HCT116 (cell line): ENCODE measurements around the gene STOX2. TPM values are rescaled to one million over a fixed set of nuclear protein-coding genes. Genes with fewer than 3 reads are reported as not detected.

ENCODE experiments used
- ATAC-seq: fragments of 200-7000 bp; cut with Tn5 transposase; 2 replicates; pipeline ENCODE4 v1.9.1; 2020; ENCODE audit warnings: mild to moderate bottlenecking, moderate library complexity
- BruUV-seq: library from RNA; stranded (reverse); fragments of 400-500 nt; replicated peaks from 2 replicates; lab custom pipeline; 2021; lab: Mats Ljungman, UMichigan
- CTCF ChIA-PET: fragments of 300-600 bp; sonication (Branson Sonifier 250); formaldehyde crosslinking; loops from one replicate; lab custom pipeline; 2021; ENCODE audit warnings: antibody characterized with exemption; lab: Charles Lee
- POLR2A ChIA-PET: fragments of 300-600, 350-600 bp; sonication (Branson Sonifier 250); formaldehyde crosslinking; loops from one replicate; lab custom pipeline; 2021; ENCODE audit warnings: antibody characterized with exemption; lab: Charles Lee
- RAD21 ChIA-PET, 2 experiments: fragments of 300-600 bp; sonication (Branson Sonifier 250); formaldehyde crosslinking; loops; one replicate each; lab custom pipeline; 2023; ENCODE audit warnings: low total read pairs in 2 of 2; ENCODE audit not compliant: uncharacterized antibody in 2 of 2, unreplicated experiment in 2 of 2, low non-redundant PET in 1 of 2; lab: Charles Lee
- DNase-seq: peaks from one replicate; pipeline ENCODE4 v3.0.0-alpha.2; 2010; ENCODE audit warnings: low read depth, low spot score
- H2AFZ ChIP-seq: fragments of 200-600 bp; shearing (Covaris generic), sonication (generic); 2 replicates; pipeline ENCODE4 v1.6.1; 2017; ENCODE audit warnings: low read depth, mixed run types, mixed read lengths, antibody characterized with exemption, low read length; ENCODE audit not compliant: poor library complexity, severe bottlenecking
- H3K27ac ChIP-seq: 2 replicates; pipeline ENCODE4 v1.5.1; 2012; ENCODE audit warnings: low read depth, low read length
- H3K27me3 ChIP-seq: fragments of 200-600 bp; sonication (generic); 2 replicates; pipeline ENCODE4 v1.6.1; 2016; ENCODE audit warnings: mixed run types, low read length, mixed read lengths; ENCODE audit not compliant: insufficient read depth
- H3K36me3 ChIP-seq, 2 experiments: fragments of 200-500 bp in 1 of 2; fragments of 200-600 bp in 1 of 2; sonication (Bioruptor generic) in 1 of 2; sonication (generic) in 1 of 2; 2 replicates each; pipeline versions ENCODE4 v1.5.1 to v1.6.1; 2014 to 2016; ENCODE audit warnings: low read length in 2 of 2, inconsistent platforms in 1 of 2, mixed read lengths in 1 of 2, mixed run types in 1 of 2; ENCODE audit not compliant: insufficient read depth in 2 of 2, control insufficient read depth in 1 of 2
- H3K4me1 ChIP-seq, 2 experiments: fragments of 200-600 bp in 1 of 2; sonication (generic) in 1 of 2; 2 replicates each; pipeline versions ENCODE4 v1.5.1 to v1.6.1; 2012 to 2017; ENCODE audit warnings: low read length in 2 of 2, inconsistent platforms in 1 of 2, mild to moderate bottlenecking in 1 of 2, mixed read lengths in 1 of 2, mixed run types in 1 of 2, moderate library complexity in 1 of 2; ENCODE audit not compliant: insufficient read depth in 2 of 2, control insufficient read depth in 1 of 2
- H3K4me2 ChIP-seq: fragments of 200-600 bp; sonication (generic); 2 replicates; pipeline ENCODE4 v1.6.1; 2017; ENCODE audit warnings: mixed run types, low read length, mixed read lengths
- H3K4me3 ChIP-seq, 2 experiments: fragments of 200-600 bp in 1 of 2; sonication (generic) in 1 of 2; replicated peaks in 1 of 2; 2 replicates each; pipeline ENCODE4 v1.5.1; 2011 to 2016; ENCODE audit warnings: low read length in 2 of 2, control low read depth in 1 of 2, low read depth in 1 of 2, mild to moderate bottlenecking in 1 of 2, mixed read lengths in 1 of 2, mixed run types in 1 of 2
- H3K79me2 ChIP-seq: fragments of 200-600 bp; sonication (generic); 2 replicates; pipeline ENCODE4 v1.6.1; 2017; ENCODE audit warnings: mild to moderate bottlenecking, mixed run types, low read length, moderate library complexity, mixed read lengths; ENCODE audit not compliant: insufficient read depth
- H3K9ac ChIP-seq: fragments of 200-600 bp; sonication (generic); 2 replicates; pipeline ENCODE4 v1.6.1; 2016; ENCODE audit warnings: low read length, mixed read lengths
- H3K9me2 ChIP-seq: fragments of 200-600 bp; sonication (generic), shearing (Covaris generic); 2 replicates; pipeline ENCODE4 v1.6.1; 2017; ENCODE audit warnings: mixed run types, mild to moderate bottlenecking, moderate library complexity; ENCODE audit not compliant: insufficient read depth
- H3K9me3 ChIP-seq, 2 experiments: fragments of 200-500 bp in 1 of 2; fragments of 200-600 bp in 1 of 2; sonication (Bioruptor generic) in 1 of 2; sonication (generic) in 1 of 2; 2 replicates each; pipeline ENCODE4 v1.6.1; 2014 to 2017; ENCODE audit warnings: low read length in 2 of 2, mixed read lengths in 2 of 2, inconsistent platforms in 1 of 2, low read depth in 1 of 2, mild to moderate bottlenecking in 1 of 2, mixed run types in 1 of 2, moderate library complexity in 1 of 2; ENCODE audit not compliant: control insufficient read depth in 1 of 2, insufficient read depth in 1 of 2
- H4K20me1 ChIP-seq: fragments of 200-600 bp; sonication (generic), shearing (Covaris generic); 2 replicates; pipeline ENCODE4 v1.6.1; 2017; ENCODE audit warnings: mixed run types, mild to moderate bottlenecking, moderate library complexity; ENCODE audit not compliant: insufficient read depth
- CEBPB ChIP-seq: IDR thresholded peaks from 2 replicates; pipeline ENCODE4 v1.6.1; 2012; ENCODE audit warnings: low read depth
- ELF1 ChIP-seq: IDR thresholded peaks from 2 replicates; pipeline ENCODE4 v1.6.1; 2012; ENCODE audit warnings: low read depth, borderline replicate concordance
- FOSL1 ChIP-seq: IDR thresholded peaks from 2 replicates; pipeline ENCODE4 v1.6.1; 2012; ENCODE audit warnings: low read depth
- POLR2AphosphoS5 ChIP-seq: IDR thresholded peaks from 2 replicates; pipeline ENCODE4 v1.6.1; 2011; ENCODE audit warnings: mild to moderate bottlenecking, low read depth, low read length, moderate library complexity
- intact Hi-C: fragments of 100-400 bp; cut with micrococcal nuclease; formaldehyde crosslinking; loops from 2 replicates; pipeline ENCODE4 v1.10.0; 2022
- total RNA-seq: library from RNA; stranded (reverse); gene quantifications from one replicate; pipeline ENCODE4 v1.2.1, GENCODE V29; 2021; ENCODE audit not compliant: unreplicated experiment

The STOX2 gene
- total RNA-seq, 1 experiment from 2014 or later = 6.3 TPM

DNA sequence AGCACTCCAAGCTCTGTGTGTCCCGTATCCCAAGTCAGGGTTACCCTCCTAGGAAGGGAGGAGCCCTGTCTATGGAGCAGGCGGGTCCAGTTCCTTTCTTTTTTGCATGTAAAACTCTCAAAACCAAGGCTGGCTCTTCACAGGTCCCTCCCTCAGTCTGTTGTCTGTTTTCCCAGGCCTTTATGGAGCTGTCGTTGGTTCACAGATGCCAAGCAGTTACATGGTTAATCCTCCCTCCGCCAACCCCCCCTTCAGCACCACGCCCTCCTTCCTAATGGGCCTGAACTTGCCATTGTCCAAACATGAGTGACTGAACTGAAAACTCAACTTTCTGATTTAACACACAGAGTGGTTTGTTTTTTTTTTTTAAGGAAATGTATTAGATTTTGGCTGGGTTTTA lies 148.3 kb downstream of the STOX2 start:
- Histone ChIP-seq H4K20me1 (no peaks in the 10 kb centered on the region), H3K9me2 (no peaks in the 10 kb centered on the region)

DNA sequence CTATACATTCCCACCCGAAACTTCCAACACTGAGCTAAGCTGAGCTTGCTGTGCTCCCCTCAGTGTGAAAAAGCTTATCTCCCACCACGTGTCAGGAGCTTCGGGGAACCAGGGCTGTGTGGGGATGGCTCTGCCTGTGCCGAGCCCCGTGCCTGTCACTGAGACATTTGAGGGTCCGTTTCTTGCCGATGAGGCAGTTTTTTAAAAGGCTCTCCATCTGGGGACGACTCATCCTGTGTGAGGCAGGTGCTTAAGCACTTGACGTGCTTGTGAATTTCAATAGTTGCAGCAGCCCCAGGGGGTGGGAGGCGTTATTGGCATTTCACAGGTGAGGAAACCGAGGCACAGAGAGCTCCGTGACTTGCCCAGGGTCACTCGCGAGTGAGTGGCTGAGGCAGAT lies 151.8 kb downstream of the STOX2 start:
- Histone ChIP-seq H3K9me3 (no peaks in the 10 kb centered on the region), H3K36me3 (no peaks in the 10 kb centered on the region), H3K27me3 (no peaks in the 10 kb centered on the region), H3K79me2 (no peaks in the 10 kb centered on the region), H3K27ac (no peak overlapping the region), H2AFZ (no peak overlapping the region), H3K9ac (no peak overlapping the region), H3K4me1 (no peaks in the 10 kb centered on the region), H3K4me3 (no peak overlapping the region), H3K4me2 (no peak overlapping the region), H4K20me1 (no peaks in the 10 kb centered on the region), H3K9me2 (no peaks in the 10 kb centered on the region)
- POLR2A ChIA-PET = no interaction called here
- RAD21 ChIA-PET = no interaction called here
- TF ChIP-seq POLR2AphosphoS5 = no peak
- CTCF ChIA-PET = no interaction called here
- ATAC-seq = no peak
- DNase-seq = no peak
- intact Hi-C loops = no loop called here
- BruUV-seq = no TSS peak

More for the DNA sequence above, 148.3 kb downstream of the STOX2 start:
- TF ChIP-seq FOSL1 = no peak
- TF ChIP-seq ELF1 = no peak
- no peak for TF ChIP-seq POLR2AphosphoS5
- no peak for TF ChIP-seq CEBPB
- RAD21 ChIA-PET = no interaction called here
- CTCF ChIA-PET = no interaction called here
- Histone ChIP-seq H3K9me3 (no peaks in the 10 kb centered on the region), H3K4me1 (no peaks in the 10 kb centered on the region), H3K27ac (no peak overlapping the region), H3K36me3 (no peaks in the 10 kb centered on the region), H3K9ac (no peak overlapping the region), H3K4me3 (no peak overlapping the region), H3K79me2 (no peaks in the 10 kb centered on the region), H2AFZ (no peak overlapping the region), H3K27me3 (no peaks in the 10 kb centered on the region), H3K4me2 (no peak overlapping the region)
- ATAC-seq = no peak
- BruUV-seq = no TSS peak
- intact Hi-C loops = no loop called here
- POLR2A ChIA-PET = no interaction called here
- DNase-seq = no peak
